ENCODE results near the gene TBX2. TPM values are rescaled to one million over a fixed set of nuclear protein-coding genes. Genes with fewer than 3 reads are reported as not detected.
"Not testable (repeated sequence)": the region's sequence is repeated elsewhere in the genome, so short reads cannot be mapped to it uniquely, and the experiment has no call there.

The TBX2 gene
- total RNA-seq, 4 donors from 2014 or later = 19.0 to 33.6 (median 22.8) TPM

DNA sequence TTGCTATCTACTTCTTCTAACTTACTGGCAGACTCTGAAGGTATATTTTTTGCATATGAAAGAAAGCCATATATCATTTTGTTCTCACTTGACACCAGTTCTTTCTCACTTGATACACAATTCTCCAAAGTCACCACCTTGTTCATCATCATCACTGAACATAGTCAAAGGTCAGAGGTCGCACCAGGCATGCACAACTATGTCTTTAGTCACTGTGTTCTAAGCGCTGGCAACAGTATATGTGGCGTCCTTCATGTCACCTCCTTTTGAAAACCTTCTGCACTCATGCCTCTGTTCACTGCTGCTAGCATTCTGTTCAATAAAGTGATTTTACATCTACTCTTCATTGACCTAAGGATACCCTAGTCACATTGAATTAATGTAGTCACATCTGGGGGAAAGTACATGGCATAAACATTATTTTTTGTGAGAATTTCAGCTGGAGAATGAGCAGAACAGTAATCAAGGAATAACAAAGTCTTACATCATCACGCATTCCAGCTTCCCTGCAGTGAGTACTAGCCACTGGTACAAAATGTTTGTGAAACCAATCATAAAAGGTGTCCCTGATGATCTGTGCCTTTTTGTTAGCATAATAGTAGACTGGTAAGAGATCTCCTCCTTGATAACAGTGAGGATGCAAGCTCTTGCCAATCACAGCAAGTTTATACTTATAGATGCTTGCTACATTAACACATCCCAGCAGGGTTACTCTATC, 32.1 kb downstream of the TBX2 start:
- Histone ChIP-seq H3K4me3 (no peak overlapping the region), H3K9me3 (peaks cover 0 to 12% (median 0%) of the 10 kb centered on the region in 3 donors), H3K27ac (no peak overlapping the region), H3K27me3 (no peaks in the 10 kb centered on the region), H3K36me3 (no peaks in the 10 kb centered on the region), H3K4me1 (no peaks in the 10 kb centered on the region)
- no peak for ATAC-seq
- TF ChIP-seq EP300 (IDR thresholded peaks at IDR 0.05) = no peak
- no peak for TF ChIP-seq POLR2AphosphoS5 (IDR thresholded peaks at IDR 0.05)
- no peak for TF ChIP-seq CTCF (IDR thresholded peaks at IDR 0.05)
- TF ChIP-seq POLR2A (IDR thresholded peaks at IDR 0.05) = no peak
- WGBS, 2 donors (ENCODE audit: low coverage in 1 of 2) = 66 to 77% methylated on average over 4 of the region's 4 CpGs

GRCh38 chr17:61436273-61436672, 36.6 kb downstream of the TBX2 start:
- no peak overlapping the region for H3K27ac ChIP-seq
- H3K9me3 ChIP-seq = peaks cover 0 to 28% (median 0%) of the 10 kb centered on the region in 3 donors
- H3K4me1 ChIP-seq = no peaks in the 10 kb centered on the region
- peaks cover 12% of the 10 kb centered on the region for H3K27me3 ChIP-seq
- TF ChIP-seq CTCF (IDR thresholded peaks at IDR 0.05) = no peak
- no peak for TF ChIP-seq POLR2AphosphoS5 (IDR thresholded peaks at IDR 0.05)
- TF ChIP-seq EP300 (IDR thresholded peaks at IDR 0.05) = no peak
- TF ChIP-seq POLR2A (IDR thresholded peaks at IDR 0.05) = no peak
- H3K4me3 ChIP-seq = no peak overlapping the region
- H3K36me3 ChIP-seq = no peaks in the 10 kb centered on the region
- ATAC-seq = no peak

- Histone ChIP-seq H3K27ac (no peak overlapping the region), H3K27me3 (peaks cover 15% of the 10 kb centered on the region), H3K4me3 (no peak overlapping the region), H3K9me3 (peaks cover 0 to 28% (median 0%) of the 10 kb centered on the region in 3 donors), H3K4me1 (no peaks in the 10 kb centered on the region), H3K36me3 (no peaks in the 10 kb centered on the region)
- no peak for TF ChIP-seq POLR2A (IDR thresholded peaks at IDR 0.05)
- no peak for TF ChIP-seq CTCF (IDR thresholded peaks at IDR 0.05)
- TF ChIP-seq POLR2AphosphoS5 (IDR thresholded peaks at IDR 0.05) = no peak
- no peak for TF ChIP-seq EP300 (IDR thresholded peaks at IDR 0.05)
- ATAC-seq = no peak
Observed at GRCh38 chr17:61436995-61437704, 37.5 kb downstream of the TBX2 start.

DNA sequence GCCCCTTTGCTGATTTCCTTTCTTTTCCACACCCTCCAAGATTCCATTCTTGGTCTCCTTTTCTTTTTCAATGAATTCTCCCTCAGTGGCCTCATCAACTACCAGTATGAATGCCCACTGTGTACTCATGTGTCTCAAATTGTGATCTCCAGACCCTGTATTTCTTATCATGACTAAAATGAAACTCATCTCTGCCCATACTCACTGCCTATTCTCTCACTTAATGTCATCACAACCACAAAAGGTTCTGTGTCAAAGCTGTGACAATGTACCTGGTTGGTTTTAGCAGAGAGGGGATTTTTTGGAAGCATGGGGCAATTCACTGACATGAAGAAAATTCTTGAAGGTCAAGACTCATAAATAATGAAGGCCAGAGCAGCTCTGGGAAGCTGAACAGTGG, 41.1 kb downstream of the TBX2 start:
- no peak for TF ChIP-seq EP300 (IDR thresholded peaks at IDR 0.05)
- TF ChIP-seq CTCF (IDR thresholded peaks at IDR 0.05) = no peak
- no peak for TF ChIP-seq POLR2A (IDR thresholded peaks at IDR 0.05)
- no peak for TF ChIP-seq POLR2AphosphoS5 (IDR thresholded peaks at IDR 0.05)
- H3K36me3 ChIP-seq = no peaks in the 10 kb centered on the region
- peaks cover 0 to 23% (median 0%) of the 10 kb centered on the region in 3 donors for H3K9me3 ChIP-seq
- no peaks in the 10 kb centered on the region for H3K4me1 ChIP-seq
- H3K27me3 ChIP-seq = peaks cover 26% of the 10 kb centered on the region
- no peak overlapping the region for H3K4me3 ChIP-seq
- ATAC-seq = no peak
- H3K27ac ChIP-seq = no peak overlapping the region

DNA sequence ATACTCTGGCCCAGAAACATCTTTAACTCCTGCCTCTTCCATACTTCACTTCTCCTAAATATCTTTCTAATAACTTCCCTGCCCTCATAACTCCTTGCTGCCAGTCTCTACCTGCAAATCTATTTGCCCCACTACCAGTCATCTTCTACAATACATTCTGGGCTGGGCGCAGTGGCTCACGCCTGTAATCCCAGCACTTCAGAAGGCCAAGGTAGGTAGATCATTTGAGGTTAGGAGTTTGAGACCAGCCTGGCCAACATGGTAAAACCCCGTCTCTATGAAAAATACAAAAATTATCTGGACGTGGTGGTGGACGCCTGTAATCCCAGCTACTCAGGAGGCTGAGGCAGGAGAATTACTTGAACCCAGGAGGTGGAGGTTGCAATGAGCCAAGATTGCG, 41.9 kb downstream of the TBX2 start:
- H3K36me3 ChIP-seq, ATAC-seq, H3K4me3 ChIP-seq, H3K27ac ChIP-seq, H3K4me1 ChIP-seq: not testable (repeated sequence)
- H3K27me3 ChIP-seq = peaks cover 26% of the 10 kb centered on the region
- 84 to 100% methylated on average over 2 to 5 of the region's 6 CpGs for WGBS, 2 donors (ENCODE audit: low coverage in 1 of 2)
- H3K9me3 ChIP-seq = peaks cover 0 to 17% (median 0%) of the 10 kb centered on the region in 3 donors
